ENCODE measurements around the gene FAR1. TPM values are rescaled to one million over a fixed set of nuclear protein-coding genes. Genes with fewer than 3 reads are reported as not detected.
A peak's percentile ranks its signal among the peaks of the same experiment; 100 is the strongest.

FAR1 gene
- total RNA-seq, 2 experiments from 2014 or later, result 47.1 to 48.3 TPM

GRCh38 chr11:13663631-13664071 is 4.8 kb upstream of the FAR1 start:
- Mint-ChIP-seq H3K27ac (no peak overlapping the region), H3K9me3 (peaks cover 10% of the 10 kb centered on the region), H3K4me1 (peaks cover 10% of the 10 kb centered on the region), H3K36me3 (no peaks in the 10 kb centered on the region), H3K27me3 (peaks cover 23% of the 10 kb centered on the region), H3K4me3 (no peak overlapping the region)
- DNase-seq, result no peak

- H3K9me3 Mint-ChIP-seq, result peaks cover 4% of the 10 kb centered on the region
- no peak overlapping the region for H3K27ac Mint-ChIP-seq
- peaks cover 12% of the 10 kb centered on the region for H3K4me1 Mint-ChIP-seq
- peaks cover 23% of the 10 kb centered on the region for H3K27me3 Mint-ChIP-seq
- H3K36me3 Mint-ChIP-seq, result peaks cover 3% of the 10 kb centered on the region
- no peak for DNase-seq
- H3K4me3 Mint-ChIP-seq, result no peak overlapping the region
Observed at GRCh38 chr11:13664351-13664750, 4.1 kb upstream of the FAR1 start.

DNA sequence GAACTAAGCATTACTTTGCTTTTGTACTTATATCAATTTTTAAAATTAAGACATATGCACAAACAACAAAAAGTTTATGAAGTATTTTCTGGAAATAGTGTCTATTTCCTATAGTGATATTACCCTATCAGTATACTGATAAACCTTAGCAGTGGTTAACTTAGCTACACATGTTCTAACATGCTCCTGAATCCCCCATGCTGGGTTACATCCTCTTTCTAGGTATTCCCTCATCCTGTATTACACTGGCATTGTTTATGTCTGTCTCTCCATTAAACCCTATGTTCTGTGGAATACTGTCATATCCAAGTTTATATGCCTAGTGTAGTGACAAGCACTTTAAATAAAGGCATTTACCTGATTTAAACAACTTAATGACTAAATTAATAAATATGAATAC is 1.8 kb upstream of the FAR1 start:
- Mint-ChIP-seq H3K36me3 (peaks cover 20% of the 10 kb centered on the region), H3K4me1 (peaks cover 29% of the 10 kb centered on the region), H3K4me3 (no peak overlapping the region), H3K27me3 (peaks cover 19% of the 10 kb centered on the region), H3K9me3 (no peaks in the 10 kb centered on the region), H3K27ac (no peak overlapping the region)
- DNase-seq, result no peak

GRCh38 chr11:13667245-13667644 is 1.2 kb upstream of the FAR1 start:
- peaks cover 19% of the 10 kb centered on the region for H3K27me3 Mint-ChIP-seq
- H3K4me1 Mint-ChIP-seq, result peaks cover 33% of the 10 kb centered on the region
- peak overlapping the region; percentile 79 for H3K27ac Mint-ChIP-seq
- H3K4me3 Mint-ChIP-seq, result peak overlapping the region; percentile 76
- peaks cover 23% of the 10 kb centered on the region for H3K36me3 Mint-ChIP-seq
- H3K9me3 Mint-ChIP-seq, result no peaks in the 10 kb centered on the region
- DNase-seq, result no peak

DNA sequence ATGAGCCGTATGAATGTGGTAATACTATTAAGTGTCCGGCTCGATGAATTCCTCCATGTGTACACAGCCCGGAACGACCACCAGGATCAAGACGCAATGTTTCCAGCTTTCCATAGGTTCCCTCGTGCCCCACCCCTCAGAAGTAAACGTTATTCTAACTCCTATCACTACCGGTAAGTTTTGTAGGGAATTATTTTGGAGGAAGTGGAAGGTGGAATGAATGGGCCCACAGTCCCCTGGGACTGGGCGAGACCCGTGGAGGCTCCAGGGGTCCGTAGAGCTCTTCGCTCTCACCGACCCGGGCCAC is 720 bp upstream of the FAR1 start:
- Mint-ChIP-seq H3K27me3 (peaks cover 19% of the 10 kb centered on the region), H3K9me3 (no peaks in the 10 kb centered on the region), H3K27ac (peak overlapping the region; percentile 79), H3K4me3 (peak overlapping the region; percentile 76), H3K4me1 (peaks cover 37% of the 10 kb centered on the region), H3K36me3 (peaks cover 28% of the 10 kb centered on the region)
- DNase-seq, result no peak

DNA sequence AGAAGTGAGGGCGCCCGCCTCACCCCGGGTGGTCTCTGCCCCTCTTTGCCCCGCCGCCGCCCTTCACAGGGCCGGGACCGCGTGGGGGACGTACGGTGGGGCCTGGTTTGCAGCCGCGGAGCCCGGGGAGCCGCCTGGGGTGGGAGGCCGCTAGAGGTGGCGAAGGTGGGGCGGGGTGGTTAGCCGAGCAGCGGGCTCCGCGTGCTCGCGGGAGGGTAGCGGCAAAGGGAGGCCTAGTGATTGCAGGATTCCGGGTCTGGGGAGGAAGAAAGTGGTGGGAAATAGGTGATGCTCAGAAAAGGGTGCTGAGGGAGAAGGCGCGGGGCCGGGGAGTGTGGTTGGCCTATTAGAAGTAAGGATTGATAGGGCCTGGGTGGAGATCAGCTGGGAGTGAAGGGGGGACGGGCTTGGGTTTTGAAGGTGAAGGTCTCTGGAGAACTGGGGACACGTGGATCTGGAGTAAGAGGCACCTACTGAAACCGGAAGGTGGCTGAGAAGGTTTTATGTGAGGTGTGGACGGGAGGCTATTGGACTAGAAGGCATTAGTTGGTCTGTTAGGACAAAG is 571 bp downstream of the FAR1 start:
- peaks cover 33% of the 10 kb centered on the region for H3K36me3 Mint-ChIP-seq
- peaks cover 41% of the 10 kb centered on the region for H3K4me1 Mint-ChIP-seq
- H3K9me3 Mint-ChIP-seq, result no peaks in the 10 kb centered on the region
- peak overlapping the region; percentile 98 for H3K27ac Mint-ChIP-seq
- peaks cover 14% of the 10 kb centered on the region for H3K27me3 Mint-ChIP-seq
- DNase-seq, result peak; percentile 58
- peak overlapping the region; percentile 96 for H3K4me3 Mint-ChIP-seq

DNA sequence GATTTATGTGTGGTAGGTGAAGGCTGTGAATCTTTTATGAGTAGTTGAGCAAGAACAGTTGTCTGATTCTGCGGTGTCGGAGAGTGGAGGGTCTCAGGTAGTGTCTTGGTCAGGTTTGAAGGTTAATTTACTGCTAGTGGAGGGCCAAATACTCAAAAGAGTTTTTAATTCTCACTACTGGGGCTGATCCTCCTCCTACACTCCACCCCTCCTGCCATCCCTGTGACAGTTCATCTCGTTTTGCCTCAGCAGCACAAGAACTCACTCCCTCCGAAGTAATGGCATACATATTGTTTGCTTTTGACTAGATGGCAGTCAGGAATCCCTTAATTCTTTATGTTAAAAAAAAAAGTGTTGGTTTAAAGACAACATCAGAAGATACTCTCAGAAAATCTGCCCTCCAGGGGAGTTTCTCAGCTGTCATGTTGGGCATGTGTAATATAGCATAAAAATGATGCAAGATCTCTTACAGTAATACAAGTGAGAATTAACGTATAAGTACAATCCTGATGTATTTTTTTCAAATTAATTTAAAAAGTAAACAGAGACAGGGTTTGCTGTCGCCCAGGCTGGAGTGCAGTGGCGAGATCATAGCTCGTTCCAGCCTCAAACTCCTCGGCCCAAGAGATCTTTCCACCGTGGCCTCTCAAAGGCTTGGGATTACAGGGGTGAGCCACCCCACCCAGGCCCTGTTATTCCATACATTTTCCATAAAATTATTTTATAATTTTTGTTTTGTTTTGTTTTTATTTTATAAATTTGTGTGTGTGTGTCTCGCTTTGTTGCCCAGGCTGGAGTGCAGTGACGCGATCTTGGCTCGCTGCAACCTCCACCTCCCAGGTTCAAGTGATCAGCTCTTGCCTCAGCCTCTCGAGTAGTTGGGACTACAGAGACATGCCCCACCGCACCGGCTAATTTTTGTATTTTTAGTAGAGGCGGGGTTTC is 1.3 kb downstream of the FAR1 start:
- H3K4me3 Mint-ChIP-seq, result peak overlapping the region; percentile 96
- peaks cover 12% of the 10 kb centered on the region for H3K27me3 Mint-ChIP-seq
- H3K27ac Mint-ChIP-seq, result peak overlapping the region; percentile 98
- H3K36me3 Mint-ChIP-seq, result peaks cover 38% of the 10 kb centered on the region
- no peak for DNase-seq
- peaks cover 44% of the 10 kb centered on the region for H3K4me1 Mint-ChIP-seq
- no peaks in the 10 kb centered on the region for H3K9me3 Mint-ChIP-seq

DNA sequence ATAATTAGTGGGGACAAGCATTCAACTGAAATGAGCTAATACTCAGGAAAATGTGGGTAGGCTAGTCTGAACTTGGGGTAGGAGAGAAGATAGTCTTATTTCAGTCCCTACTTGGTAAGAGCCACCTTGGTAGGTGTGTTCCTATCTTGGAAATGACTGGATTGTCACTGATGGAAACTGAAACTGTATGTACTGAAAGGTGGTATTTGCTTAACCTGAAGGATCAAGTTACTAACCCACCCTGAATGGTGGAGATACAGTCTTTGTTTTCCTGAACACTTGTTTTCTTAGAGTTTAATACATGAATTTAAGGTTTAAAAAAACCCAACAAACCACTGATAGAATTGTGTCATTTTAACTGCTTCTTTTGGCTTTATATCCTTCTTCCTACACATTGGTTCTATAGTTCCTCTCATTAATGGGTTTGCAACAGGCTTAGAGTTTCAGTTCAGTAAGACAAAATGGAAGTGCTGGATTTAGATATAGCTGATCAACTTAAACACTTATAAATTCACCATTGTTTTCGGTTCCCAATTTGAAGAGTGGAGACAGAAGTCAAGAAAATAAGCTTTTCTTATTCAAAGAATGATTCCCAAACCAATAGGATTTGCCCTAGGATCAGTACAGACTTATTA is 4.2 kb downstream of the FAR1 start:
- DNase-seq, result no peak
- Mint-ChIP-seq H3K36me3 (peaks cover 41% of the 10 kb centered on the region), H3K4me3 (no peak overlapping the region), H3K27ac (no peak overlapping the region), H3K4me1 (peaks cover 53% of the 10 kb centered on the region), H3K27me3 (peaks cover 3% of the 10 kb centered on the region), H3K9me3 (no peaks in the 10 kb centered on the region)

DNA sequence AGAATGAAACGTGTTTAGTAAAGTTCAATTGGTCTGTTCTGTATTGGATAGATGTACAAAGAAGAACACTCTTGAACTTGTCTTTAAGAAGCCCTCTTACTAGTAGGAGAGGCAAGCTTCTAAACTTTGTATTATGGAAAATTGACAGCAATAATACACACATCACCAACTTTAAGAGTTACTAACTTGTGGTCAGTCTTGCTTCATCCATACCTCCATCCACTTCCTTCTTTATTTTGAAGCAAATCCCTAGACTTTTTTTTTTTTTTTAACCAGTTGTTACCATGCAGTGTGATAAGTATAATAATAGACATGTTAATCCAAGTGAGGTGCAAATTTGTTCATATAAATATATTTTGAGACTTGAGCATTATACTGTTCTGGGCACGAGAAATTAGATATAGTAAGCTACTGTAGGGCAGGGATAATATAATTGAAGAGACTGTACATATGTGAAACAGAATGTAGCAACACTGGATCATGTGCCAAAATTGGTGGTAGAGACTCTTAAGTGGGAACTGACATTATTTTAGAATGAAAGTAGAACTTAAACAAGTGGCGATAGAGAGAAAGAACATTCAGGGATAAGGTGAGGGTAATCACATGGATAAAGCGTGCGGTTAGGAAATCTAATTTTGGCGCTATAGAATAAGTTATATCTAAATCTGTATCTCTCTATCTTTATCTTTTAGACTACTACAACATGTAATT is 6.5 kb downstream of the FAR1 start:
- Mint-ChIP-seq H3K9me3 (no peaks in the 10 kb centered on the region), H3K4me1 (peaks cover 54% of the 10 kb centered on the region), H3K27ac (no peak overlapping the region), H3K36me3 (peaks cover 40% of the 10 kb centered on the region), H3K27me3 (no peaks in the 10 kb centered on the region), H3K4me3 (no peak overlapping the region)
- no peak for DNase-seq

- H3K9me3 Mint-ChIP-seq, result no peaks in the 10 kb centered on the region
- no peak for DNase-seq
- no peaks in the 10 kb centered on the region for H3K27me3 Mint-ChIP-seq
- peaks cover 38% of the 10 kb centered on the region for H3K36me3 Mint-ChIP-seq
- H3K4me1 Mint-ChIP-seq, result peaks cover 58% of the 10 kb centered on the region
- no peak overlapping the region for H3K27ac Mint-ChIP-seq
- H3K4me3 Mint-ChIP-seq, result no peak overlapping the region
Observed at GRCh38 chr11:13676576-13676975, 8.1 kb downstream of the FAR1 start.

- Mint-ChIP-seq H3K36me3 (peaks cover 19% of the 10 kb centered on the region), H3K9me3 (no peaks in the 10 kb centered on the region), H3K4me3 (no peak overlapping the region), H3K27me3 (no peaks in the 10 kb centered on the region), H3K27ac (no peak overlapping the region), H3K4me1 (peaks cover 48% of the 10 kb centered on the region)
- no peak for DNase-seq
Observed at GRCh38 chr11:13679768-13680167, 11.3 kb downstream of the FAR1 start.

DNA sequence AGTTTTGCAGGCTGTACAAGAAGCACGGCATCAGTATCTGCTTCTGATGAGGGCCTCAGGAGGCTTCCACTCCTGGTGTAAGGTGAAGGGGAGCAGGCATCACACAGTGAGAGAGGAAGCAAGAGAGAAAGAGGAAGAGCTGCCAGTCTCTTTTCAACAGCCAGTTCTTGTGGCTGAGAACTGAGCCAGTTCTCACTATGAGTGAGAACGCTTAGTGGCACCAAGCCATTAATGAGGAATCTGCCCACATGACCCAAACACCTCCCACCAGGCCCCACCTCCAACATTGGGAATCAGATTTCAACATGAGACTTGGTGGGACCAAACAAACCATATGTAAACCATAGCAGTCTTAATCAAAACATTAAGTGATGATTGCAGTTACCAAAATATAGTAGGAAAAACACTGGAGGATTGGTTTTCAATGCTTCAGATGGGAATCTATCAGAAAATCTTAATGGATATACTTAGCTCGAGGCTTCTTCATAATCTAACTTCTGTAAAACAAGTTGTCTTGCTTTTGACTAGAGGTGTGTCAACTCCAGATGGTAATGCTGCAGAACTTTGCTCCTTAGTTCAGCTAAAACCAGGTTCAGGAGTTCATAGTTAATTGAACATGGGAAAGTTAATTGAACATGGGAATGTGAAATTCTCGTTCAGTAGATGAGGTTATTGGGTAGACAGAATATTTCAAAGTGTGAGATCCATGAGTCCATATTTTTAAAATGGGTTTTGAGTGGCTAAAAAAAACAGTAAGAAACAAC is 12.2 kb downstream of the FAR1 start:
- Mint-ChIP-seq H3K4me3 (no peak overlapping the region), H3K36me3 (peaks cover 22% of the 10 kb centered on the region), H3K4me1 (peaks cover 52% of the 10 kb centered on the region), H3K27ac (no peak overlapping the region), H3K27me3 (no peaks in the 10 kb centered on the region), H3K9me3 (no peaks in the 10 kb centered on the region)
- DNase-seq, result no peak

- peaks cover 27% of the 10 kb centered on the region for H3K36me3 Mint-ChIP-seq
- H3K9me3 Mint-ChIP-seq, result no peaks in the 10 kb centered on the region
- peaks cover 54% of the 10 kb centered on the region for H3K4me1 Mint-ChIP-seq
- H3K4me3 Mint-ChIP-seq, result no peak overlapping the region
- no peak for DNase-seq
- H3K27me3 Mint-ChIP-seq, result no peaks in the 10 kb centered on the region
- H3K27ac Mint-ChIP-seq, result no peak overlapping the region
Observed at GRCh38 chr11:13681446-13681845, 13.0 kb downstream of the FAR1 start.

DNA sequence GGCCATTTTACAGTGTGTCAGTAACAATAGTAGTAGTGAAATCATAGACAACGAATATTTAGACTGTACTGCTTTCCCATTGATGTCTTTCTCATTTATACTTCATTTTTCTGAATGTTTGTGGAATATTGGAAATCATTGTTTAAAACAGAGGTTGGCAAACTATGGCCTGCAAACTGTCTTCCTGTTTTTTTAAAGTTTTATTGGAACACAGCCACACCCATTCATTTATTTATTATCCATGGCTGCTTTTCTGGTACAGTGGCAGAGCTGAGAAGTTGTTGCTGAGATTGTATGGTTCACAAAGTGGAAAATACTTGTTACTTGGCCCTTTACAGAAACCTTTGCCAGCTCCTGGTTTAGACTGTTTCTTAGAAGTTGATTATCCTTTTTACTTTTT is 13.7 kb downstream of the FAR1 start:
- H3K4me1 Mint-ChIP-seq, result peaks cover 48% of the 10 kb centered on the region
- no peaks in the 10 kb centered on the region for H3K27me3 Mint-ChIP-seq
- no peak overlapping the region for H3K4me3 Mint-ChIP-seq

More for the DNA sequence above, 13.7 kb downstream of the FAR1 start:
- Mint-ChIP-seq H3K9me3 (no peaks in the 10 kb centered on the region), H3K27ac (no peak overlapping the region), H3K36me3 (peaks cover 30% of the 10 kb centered on the region)
- no peak for DNase-seq
